Bronchial epithelial cell (primary cell): ENCODE data around the gene DENND1B. TPM values are rescaled to one million over a fixed set of nuclear protein-coding genes. Genes with fewer than 3 reads are reported as not detected.

ENCODE experiments used
- DNase-seq: peaks from one replicate; pipeline ENCODE4 v3.0.0-alpha.2; 2010; ENCODE audit warnings: low read depth
- FAIRE-seq: peaks from 2 replicates; lab custom pipeline; 2011; peaks lifted over from hg19 to GRCh38; lab: Jason Lieb, UNC
- H3K27me3 ChIP-seq: 2 replicates; pipeline ENCODE4 v1.5.1; 2011; ENCODE audit warnings: low read length; ENCODE audit not compliant: control insufficient read depth, insufficient read depth
- H3K36me3 ChIP-seq: 2 replicates; pipeline ENCODE4 v1.5.1; 2011; ENCODE audit warnings: low read length; ENCODE audit not compliant: control insufficient read depth, insufficient read depth
- H3K4me3 ChIP-seq: 2 replicates; pipeline ENCODE4 v1.5.1; 2011; ENCODE audit warnings: mild to moderate bottlenecking, low read depth, low read length, control low read depth
- total RNA-seq: library from RNA; depleted of rRNA; stranded (reverse); fragments of >200 nt; gene quantifications from 2 replicates; pipeline ENCODE4 v1.2.1, GENCODE V29; 2014
- TF ChIP-seq, protein P1 (sequence below): IDR thresholded peaks from 2 replicates; pipeline ENCODE4 v1.5.1; 2011; ENCODE audit warnings: mild to moderate bottlenecking, moderate library complexity, low read length, control low read depth, inconsistent platforms; ENCODE audit not compliant: insufficient read depth, severe bottlenecking

DENND1B gene
- total RNA-seq, 1 donor from 2014 or later: 15.5 TPM

- Histone ChIP-seq H3K4me3 (no peak overlapping the region), H3K36me3 (no peaks in the 10 kb centered on the region), H3K27me3 (no peaks in the 10 kb centered on the region)
- FAIRE-seq: no peak
- peak; percentile 73 for DNase-seq
- TF ChIP-seq, protein P1, sequence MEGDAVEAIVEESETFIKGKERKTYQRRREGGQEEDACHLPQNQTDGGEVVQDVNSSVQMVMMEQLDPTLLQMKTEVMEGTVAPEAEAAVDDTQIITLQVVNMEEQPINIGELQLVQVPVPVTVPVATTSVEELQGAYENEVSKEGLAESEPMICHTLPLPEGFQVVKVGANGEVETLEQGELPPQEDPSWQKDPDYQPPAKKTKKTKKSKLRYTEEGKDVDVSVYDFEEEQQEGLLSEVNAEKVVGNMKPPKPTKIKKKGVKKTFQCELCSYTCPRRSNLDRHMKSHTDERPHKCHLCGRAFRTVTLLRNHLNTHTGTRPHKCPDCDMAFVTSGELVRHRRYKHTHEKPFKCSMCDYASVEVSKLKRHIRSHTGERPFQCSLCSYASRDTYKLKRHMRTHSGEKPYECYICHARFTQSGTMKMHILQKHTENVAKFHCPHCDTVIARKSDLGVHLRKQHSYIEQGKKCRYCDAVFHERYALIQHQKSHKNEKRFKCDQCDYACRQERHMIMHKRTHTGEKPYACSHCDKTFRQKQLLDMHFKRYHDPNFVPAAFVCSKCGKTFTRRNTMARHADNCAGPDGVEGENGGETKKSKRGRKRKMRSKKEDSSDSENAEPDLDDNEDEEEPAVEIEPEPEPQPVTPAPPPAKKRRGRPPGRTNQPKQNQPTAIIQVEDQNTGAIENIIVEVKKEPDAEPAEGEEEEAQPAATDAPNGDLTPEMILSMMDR: no peak
Observed at GRCh38 chr1:197696372-197696771, 78.9 kb downstream of the DENND1B start.

DNA sequence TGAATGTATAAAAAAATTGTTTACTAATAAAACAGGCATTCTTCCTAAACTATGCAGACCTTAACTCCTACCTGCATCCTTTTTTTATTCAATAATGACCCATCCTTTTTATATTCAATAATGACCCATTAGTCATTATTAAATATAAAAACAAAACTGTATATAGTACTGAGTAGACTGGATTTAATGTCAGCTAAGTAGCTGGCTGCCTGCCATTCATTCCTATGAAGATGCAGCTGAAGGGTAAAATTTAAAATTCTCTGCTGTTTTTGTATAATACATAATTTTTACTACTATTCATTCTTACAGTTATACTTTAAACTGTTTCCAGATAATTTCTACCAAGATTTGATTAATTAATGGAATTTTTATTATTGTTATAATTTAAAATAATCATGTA lies 79.3 kb downstream of the DENND1B start:
- FAIRE-seq (no peak), DNase-seq (no peak)
- H3K27me3 ChIP-seq: no peaks in the 10 kb centered on the region
- TF ChIP-seq, protein P1: no peak
- no peaks in the 10 kb centered on the region for H3K36me3 ChIP-seq
- no peak overlapping the region for H3K4me3 ChIP-seq

DNA sequence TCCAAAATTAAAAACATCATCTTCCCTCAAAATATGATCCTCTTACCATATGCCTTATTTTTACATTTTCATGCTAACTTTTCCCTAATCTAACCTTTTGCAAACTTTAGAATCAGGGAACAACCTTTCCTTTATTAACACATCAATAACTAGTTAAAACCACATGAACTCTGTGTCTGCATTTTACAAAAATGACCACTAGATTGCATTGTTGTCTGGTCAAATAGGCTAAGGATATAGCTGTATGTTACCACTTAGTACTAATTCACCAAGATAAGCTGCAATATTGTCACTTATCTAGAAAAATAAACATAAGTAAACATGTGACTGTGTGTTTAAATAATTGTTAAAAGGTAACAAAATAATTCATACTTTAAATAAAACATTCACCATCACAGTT lies 82.3 kb downstream of the DENND1B start:
- no peak for FAIRE-seq
- Histone ChIP-seq H3K27me3 (no peaks in the 10 kb centered on the region), H3K4me3 (no peak overlapping the region), H3K36me3 (peaks cover 1% of the 10 kb centered on the region)
- TF ChIP-seq, protein P1: no peak
- peak; percentile 43 for DNase-seq

DNA sequence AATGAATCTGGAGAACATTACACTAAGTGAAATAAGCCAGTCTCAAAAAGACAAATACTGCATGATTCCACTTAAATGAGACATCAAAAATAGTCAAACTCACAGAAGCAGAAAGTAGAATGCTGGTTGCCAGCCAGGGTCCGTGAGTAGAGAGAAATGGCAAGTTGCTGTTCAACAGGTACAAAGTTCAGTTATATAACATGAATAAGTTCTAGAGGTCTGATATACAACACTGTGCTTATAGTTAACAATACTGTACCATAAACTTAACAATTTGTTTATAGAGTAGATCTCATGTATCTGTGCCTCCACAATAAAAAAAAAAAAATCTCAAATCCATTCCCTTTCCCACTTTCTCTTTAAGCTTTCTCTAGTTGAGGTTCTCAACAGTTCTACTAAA lies 83.5 kb downstream of the DENND1B start:
- no peaks in the 10 kb centered on the region for H3K27me3 ChIP-seq
- TF ChIP-seq, protein P1: no peak
- H3K36me3 ChIP-seq: peaks cover 1% of the 10 kb centered on the region
- FAIRE-seq (no peak), DNase-seq (no peak)
- H3K4me3 ChIP-seq: no peak overlapping the region

DNA sequence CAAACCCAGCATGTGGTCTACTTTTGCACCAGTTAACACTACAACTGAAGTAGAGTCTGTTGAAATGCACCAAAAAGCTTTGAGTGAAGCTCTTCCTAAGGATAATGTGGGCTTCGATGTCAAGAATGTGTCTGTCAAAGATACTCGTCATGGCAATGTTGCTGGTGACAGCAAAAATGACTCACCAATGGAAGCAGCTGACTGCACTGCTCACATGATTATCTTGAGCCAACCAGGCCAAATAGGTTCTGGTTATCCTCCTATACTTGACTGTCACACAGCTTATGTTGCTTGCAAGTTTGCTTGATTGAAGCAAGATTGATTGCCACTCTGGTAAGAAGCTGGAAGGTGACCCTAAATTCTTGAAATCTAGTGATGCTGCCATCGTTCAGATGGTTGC lies 85.2 kb downstream of the DENND1B start:
- no peaks in the 10 kb centered on the region for H3K27me3 ChIP-seq
- FAIRE-seq (no peak), DNase-seq (no peak)
- TF ChIP-seq, protein P1: no peak
- peaks cover 1% of the 10 kb centered on the region for H3K36me3 ChIP-seq
- H3K4me3 ChIP-seq: no peak overlapping the region

GRCh38 chr1:197688233-197688632 lies 87.0 kb downstream of the DENND1B start:
- FAIRE-seq (no peak), DNase-seq (no peak)
- TF ChIP-seq, protein P1: no peak
- Histone ChIP-seq H3K27me3 (no peaks in the 10 kb centered on the region), H3K4me3 (no peak overlapping the region), H3K36me3 (peaks cover 1% of the 10 kb centered on the region)
